ENCODE measurements around the gene KMT2C. TPM values are rescaled to one million over a fixed set of nuclear protein-coding genes. Genes with fewer than 3 reads are reported as not detected.

The KMT2C gene
- total RNA-seq, 1 experiment from 2014 or later, result 45.4 TPM

GRCh38 chr7:152136686-152137085 lies 299.1 kb downstream of the KMT2C start:
- Mint-ChIP-seq H3K27ac (peak overlapping the region; percentile 29; the same call in 1 of the 2 replicates), H3K36me3 (peaks cover 34% of the 10 kb centered on the region), H3K4me1 (peaks cover 3% of the 10 kb centered on the region; the same call in 1 of the 2 replicates), H3K9me3 (no peaks in the 10 kb centered on the region), H3K4me3 (no peak overlapping the region), H3K27me3 (ENCODE audit: low read depth) (no peaks in the 10 kb centered on the region)
- CTCF ChIA-PET, result no interaction called here
- DNase-seq (ENCODE audit: low spot score), result no peak
- no peak for ATAC-seq
- POLR2A ChIA-PET, result no interaction called here
- TF ChIP-seq NFATC4 (CRISPR knock-in tag; IDR thresholded peaks at IDR 0.05) (no peak), CREM (CRISPR knock-in tag; IDR thresholded peaks at IDR 0.05) (no peak), ESRRA (CRISPR knock-in tag; IDR thresholded peaks at IDR 0.05; ENCODE audit: borderline replicate concordance) (no peak), ZNF425 (CRISPR knock-in tag; conservative IDR thresholded peaks at IDR 0.05) (no peak), ETV6 (CRISPR knock-in tag; IDR thresholded peaks at IDR 0.05) (no peak), GRHL2 (CRISPR knock-in tag; IDR thresholded peaks at IDR 0.05; ENCODE audit: insufficient replicate concordance, severe bottlenecking) (no peak)
- TF ChIP-seq, protein P1, sequence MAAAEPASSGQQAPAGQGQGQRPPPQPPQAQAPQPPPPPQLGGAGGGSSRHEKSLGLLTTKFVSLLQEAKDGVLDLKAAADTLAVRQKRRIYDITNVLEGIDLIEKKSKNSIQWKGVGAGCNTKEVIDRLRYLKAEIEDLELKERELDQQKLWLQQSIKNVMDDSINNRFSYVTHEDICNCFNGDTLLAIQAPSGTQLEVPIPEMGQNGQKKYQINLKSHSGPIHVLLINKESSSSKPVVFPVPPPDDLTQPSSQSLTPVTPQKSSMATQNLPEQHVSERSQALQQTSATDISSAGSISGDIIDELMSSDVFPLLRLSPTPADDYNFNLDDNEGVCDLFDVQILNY (CRISPR knock-in tag; IDR thresholded peaks at IDR 0.05), result no peak
- TF ChIP-seq, protein P2, sequence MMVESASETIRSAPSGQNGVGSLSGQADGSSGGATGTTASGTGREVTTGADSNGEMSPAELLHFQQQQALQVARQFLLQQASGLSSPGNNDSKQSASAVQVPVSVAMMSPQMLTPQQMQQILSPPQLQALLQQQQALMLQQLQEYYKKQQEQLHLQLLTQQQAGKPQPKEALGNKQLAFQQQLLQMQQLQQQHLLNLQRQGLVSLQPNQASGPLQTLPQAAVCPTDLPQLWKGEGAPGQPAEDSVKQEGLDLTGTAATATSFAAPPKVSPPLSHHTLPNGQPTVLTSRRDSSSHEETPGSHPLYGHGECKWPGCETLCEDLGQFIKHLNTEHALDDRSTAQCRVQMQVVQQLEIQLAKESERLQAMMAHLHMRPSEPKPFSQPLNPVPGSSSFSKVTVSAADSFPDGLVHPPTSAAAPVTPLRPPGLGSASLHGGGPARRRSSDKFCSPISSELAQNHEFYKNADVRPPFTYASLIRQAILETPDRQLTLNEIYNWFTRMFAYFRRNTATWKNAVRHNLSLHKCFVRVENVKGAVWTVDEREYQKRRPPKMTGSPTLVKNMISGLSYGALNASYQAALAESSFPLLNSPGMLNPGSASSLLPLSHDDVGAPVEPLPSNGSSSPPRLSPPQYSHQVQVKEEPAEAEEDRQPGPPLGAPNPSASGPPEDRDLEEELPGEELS (CRISPR knock-in tag; IDR thresholded peaks at IDR 0.05), result no peak
- TF ChIP-seq, protein P3, sequence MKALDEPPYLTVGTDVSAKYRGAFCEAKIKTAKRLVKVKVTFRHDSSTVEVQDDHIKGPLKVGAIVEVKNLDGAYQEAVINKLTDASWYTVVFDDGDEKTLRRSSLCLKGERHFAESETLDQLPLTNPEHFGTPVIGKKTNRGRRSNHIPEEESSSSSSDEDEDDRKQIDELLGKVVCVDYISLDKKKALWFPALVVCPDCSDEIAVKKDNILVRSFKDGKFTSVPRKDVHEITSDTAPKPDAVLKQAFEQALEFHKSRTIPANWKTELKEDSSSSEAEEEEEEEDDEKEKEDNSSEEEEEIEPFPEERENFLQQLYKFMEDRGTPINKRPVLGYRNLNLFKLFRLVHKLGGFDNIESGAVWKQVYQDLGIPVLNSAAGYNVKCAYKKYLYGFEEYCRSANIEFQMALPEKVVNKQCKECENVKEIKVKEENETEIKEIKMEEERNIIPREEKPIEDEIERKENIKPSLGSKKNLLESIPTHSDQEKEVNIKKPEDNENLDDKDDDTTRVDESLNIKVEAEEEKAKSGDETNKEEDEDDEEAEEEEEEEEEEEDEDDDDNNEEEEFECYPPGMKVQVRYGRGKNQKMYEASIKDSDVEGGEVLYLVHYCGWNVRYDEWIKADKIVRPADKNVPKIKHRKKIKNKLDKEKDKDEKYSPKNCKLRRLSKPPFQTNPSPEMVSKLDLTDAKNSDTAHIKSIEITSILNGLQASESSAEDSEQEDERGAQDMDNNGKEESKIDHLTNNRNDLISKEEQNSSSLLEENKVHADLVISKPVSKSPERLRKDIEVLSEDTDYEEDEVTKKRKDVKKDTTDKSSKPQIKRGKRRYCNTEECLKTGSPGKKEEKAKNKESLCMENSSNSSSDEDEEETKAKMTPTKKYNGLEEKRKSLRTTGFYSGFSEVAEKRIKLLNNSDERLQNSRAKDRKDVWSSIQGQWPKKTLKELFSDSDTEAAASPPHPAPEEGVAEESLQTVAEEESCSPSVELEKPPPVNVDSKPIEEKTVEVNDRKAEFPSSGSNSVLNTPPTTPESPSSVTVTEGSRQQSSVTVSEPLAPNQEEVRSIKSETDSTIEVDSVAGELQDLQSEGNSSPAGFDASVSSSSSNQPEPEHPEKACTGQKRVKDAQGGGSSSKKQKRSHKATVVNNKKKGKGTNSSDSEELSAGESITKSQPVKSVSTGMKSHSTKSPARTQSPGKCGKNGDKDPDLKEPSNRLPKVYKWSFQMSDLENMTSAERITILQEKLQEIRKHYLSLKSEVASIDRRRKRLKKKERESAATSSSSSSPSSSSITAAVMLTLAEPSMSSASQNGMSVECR (CRISPR knock-in tag; IDR thresholded peaks at IDR 0.05; ENCODE audit: borderline replicate concordance), result no peak

- ATAC-seq, result no peak
- Mint-ChIP-seq H3K27me3 (ENCODE audit: low read depth) (no peaks in the 10 kb centered on the region), H3K9me3 (no peaks in the 10 kb centered on the region), H3K27ac (peak overlapping the region; percentile 63), H3K36me3 (peaks cover 10% of the 10 kb centered on the region), H3K4me3 (no peak overlapping the region), H3K4me1 (peaks cover 3% of the 10 kb centered on the region; the same call in 1 of the 2 replicates)
- no peak for DNase-seq (ENCODE audit: low spot score)
- ChIA-PET POLR2A (interaction anchor here (0.5 kb wide), 1 partner anchor 647 kb away, joined by 11 read pairs; no protein-coding TSS in a partner anchor), CTCF (no interaction called here)
- no peak for TF ChIP-seq TEAD1 (CRISPR knock-in tag; IDR thresholded peaks at IDR 0.05)
- no peak for TF ChIP-seq NR1H2 (CRISPR knock-in tag; IDR thresholded peaks at IDR 0.05)
- TF ChIP-seq USF2 (CRISPR knock-in tag; IDR thresholded peaks at IDR 0.05), result no peak
- TF ChIP-seq, protein P4, sequence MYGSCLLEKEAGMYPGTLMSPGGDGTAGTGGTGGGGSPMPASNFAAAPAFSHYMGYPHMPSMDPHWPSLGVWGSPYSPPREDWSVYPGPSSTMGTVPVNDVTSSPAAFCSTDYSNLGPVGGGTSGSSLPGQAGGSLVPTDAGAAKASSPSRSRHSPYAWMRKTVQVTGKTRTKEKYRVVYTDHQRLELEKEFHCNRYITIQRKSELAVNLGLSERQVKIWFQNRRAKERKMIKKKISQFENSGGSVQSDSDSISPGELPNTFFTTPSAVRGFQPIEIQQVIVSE (CRISPR knock-in tag; IDR thresholded peaks at IDR 0.05; ENCODE audit: borderline replicate concordance), result no peak
- no peak for TF ChIP-seq MAX (CRISPR knock-in tag; IDR thresholded peaks at IDR 0.05)
- TF ChIP-seq, protein P5, sequence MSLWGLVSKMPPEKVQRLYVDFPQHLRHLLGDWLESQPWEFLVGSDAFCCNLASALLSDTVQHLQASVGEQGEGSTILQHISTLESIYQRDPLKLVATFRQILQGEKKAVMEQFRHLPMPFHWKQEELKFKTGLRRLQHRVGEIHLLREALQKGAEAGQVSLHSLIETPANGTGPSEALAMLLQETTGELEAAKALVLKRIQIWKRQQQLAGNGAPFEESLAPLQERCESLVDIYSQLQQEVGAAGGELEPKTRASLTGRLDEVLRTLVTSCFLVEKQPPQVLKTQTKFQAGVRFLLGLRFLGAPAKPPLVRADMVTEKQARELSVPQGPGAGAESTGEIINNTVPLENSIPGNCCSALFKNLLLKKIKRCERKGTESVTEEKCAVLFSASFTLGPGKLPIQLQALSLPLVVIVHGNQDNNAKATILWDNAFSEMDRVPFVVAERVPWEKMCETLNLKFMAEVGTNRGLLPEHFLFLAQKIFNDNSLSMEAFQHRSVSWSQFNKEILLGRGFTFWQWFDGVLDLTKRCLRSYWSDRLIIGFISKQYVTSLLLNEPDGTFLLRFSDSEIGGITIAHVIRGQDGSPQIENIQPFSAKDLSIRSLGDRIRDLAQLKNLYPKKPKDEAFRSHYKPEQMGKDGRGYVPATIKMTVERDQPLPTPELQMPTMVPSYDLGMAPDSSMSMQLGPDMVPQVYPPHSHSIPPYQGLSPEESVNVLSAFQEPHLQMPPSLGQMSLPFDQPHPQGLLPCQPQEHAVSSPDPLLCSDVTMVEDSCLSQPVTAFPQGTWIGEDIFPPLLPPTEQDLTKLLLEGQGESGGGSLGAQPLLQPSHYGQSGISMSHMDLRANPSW (CRISPR knock-in tag; conservative IDR thresholded peaks at IDR 0.05; ENCODE audit: low read depth), result no peak
- no peak for TF ChIP-seq NR3C1 (CRISPR knock-in tag; conservative IDR thresholded peaks at IDR 0.05; ENCODE audit: low read depth)
- no peak for TF ChIP-seq HMGA2 (CRISPR knock-in tag; IDR thresholded peaks at IDR 0.05)
- TF ChIP-seq IRF1 (CRISPR knock-in tag; IDR thresholded peaks at IDR 0.05), result no peak
- TF ChIP-seq ZNF232 (CRISPR knock-in tag; IDR thresholded peaks at IDR 0.05), result no peak
These were observed 302.0 kb downstream of the KMT2C start for GRCh38 chr7:152133804-152134203.
